Stimulated activated CD4-positive, alpha-beta T cell treated with anti-CD3 and anti-CD28 coated beads, Interleukin-15, amount 100 ng/mL, for 1 hour (primary cell): ENCODE data around the gene PRSS1.
"Not testable (repeated sequence)": the region's sequence is repeated elsewhere in the genome, so short reads cannot be mapped to it uniquely, and the experiment has no call there.

Experiments used
- DNase-seq, 2 donors: peaks; one replicate each; pipeline ENCODE4 v3.0.0-alpha.2; 2020; ENCODE audit warnings: low read depth in 1 of 2, low spot score in 1 of 2

The PRSS1 gene

DNA sequence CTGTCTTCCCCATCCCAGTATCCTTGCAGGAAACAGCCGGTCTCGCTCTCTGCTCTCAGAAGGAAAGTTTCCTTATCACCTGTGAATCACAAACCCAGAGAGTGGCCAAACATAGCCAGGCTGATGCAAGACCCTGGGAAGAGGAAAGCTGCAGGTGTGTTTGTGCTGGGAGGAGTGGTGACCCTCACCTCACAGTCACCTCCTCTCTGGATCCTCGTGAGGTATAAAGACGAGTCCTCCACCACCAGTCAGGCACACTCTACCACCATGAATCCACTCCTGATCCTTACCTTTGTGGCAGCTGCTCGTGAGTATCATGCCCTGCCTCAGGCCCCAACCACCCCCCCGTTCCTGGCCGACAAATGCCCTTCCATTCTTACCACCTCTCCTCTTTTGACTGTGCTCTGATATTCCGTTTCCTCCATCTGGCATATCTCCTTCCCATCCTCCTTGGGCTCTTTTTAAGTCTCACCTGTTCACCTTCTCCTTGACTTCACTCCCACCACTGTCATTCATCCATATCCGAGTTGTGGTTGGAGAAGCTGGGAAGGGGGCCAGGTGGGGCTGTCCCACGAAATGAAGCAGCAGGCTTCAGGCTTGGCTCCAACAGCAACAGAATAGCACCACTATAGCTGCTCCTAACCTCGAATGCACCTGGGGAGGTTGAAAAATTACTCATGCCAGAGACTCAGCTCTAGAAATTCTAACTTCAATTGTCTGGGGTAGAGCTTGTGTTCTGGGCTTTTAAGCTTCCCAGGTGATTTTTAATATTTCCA lies at the start of gene PRSS1:
PRSS1 (plus strand) TSS at position 255 of the 776 bp plus-strand sequence; CDS start at position 268, 13 bp downstream.
- DNase-seq: no peak

DNA sequence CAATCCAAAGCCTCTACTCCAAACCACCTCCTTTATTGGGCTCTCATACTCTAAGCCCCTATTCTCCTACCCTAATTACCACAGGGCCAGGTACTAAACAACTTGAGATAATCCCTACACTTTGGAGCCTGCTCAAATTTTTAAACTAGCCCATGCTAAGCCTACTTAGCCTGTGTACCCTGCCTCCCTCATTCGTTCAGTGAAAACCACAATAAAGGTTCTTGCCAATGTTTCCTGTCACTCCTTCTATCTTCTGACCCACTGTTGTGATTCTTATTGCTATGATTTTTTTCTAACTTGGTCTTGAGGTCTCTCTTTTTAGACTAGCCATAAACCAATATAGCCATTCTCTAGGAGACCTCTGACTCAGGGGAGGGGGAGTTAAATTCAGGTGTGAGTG lies 48.3 kb upstream of the PRSS1 start:
- DNase-seq: not testable (repeated sequence)

DNA sequence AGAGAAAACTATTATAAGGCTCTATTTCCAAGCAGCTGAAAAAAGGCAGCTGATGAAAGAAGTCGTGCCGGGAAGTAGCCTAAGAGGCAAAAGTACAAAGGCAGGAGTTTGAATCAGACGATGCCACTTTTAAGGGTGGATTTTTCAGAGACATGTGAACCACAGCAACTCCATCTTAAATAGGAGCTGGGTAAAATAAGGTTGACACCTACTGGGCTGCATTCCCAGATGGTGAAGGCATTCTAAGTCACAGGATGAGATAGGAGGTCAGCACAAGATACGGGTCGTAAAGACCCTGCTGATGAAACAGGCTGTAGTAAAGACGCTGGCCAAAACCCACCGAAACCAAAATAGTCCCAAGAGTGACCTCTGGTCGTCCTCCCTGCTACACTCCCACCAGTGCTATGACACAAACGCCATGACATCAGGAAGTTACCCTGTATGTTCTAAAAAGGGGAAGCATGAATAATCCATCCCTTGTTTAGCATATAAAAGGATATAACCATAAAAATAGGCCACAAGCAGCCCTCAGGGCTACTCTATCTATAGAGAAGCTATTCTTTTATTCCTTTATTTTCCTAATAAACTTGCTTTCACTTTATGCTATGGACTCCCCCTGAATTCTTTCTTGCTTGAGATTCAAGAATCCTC lies 45.5 kb upstream of the PRSS1 start:
- no peak for DNase-seq

DNA sequence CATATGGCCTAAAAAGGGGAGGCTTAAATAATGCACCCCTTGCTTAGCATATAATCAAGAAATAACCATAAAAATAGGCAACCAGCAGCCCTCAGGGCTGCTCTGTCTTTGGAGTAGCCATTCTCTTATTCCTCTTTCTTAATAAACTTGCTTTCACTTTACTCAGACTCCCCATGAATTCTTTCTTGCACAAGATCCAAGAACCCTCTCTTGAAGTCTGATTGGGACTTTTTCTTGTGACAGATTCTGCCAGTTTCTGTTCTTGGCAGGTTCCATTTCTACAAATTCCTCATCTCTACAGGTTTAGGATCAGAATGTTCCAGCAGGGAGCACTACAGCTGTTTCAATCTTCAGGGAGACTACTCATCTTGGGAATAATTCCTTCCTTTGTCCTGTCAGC lies 40.5 kb upstream of the PRSS1 start:
- not testable (repeated sequence) for DNase-seq

DNA sequence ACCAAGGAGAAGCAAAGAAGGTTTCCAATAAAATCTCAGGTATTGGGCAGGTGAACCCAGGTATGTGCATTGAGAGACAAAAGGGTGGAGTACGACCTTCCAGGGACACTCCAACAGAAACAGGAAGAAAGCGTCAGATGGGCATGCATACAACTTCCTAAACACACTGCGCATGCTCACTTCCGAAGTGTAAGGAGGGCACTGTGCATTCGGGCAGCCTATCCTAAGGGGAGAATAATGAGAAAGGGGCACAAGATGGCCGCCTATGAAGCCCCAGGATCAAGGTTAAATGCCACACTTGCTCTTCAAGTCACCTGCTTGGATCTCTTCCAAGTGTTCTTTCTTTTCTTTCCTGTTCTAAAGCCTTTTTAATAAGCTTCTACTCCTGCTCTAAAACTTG lies 39.4 kb upstream of the PRSS1 start:
- DNase-seq: no peak

DNA sequence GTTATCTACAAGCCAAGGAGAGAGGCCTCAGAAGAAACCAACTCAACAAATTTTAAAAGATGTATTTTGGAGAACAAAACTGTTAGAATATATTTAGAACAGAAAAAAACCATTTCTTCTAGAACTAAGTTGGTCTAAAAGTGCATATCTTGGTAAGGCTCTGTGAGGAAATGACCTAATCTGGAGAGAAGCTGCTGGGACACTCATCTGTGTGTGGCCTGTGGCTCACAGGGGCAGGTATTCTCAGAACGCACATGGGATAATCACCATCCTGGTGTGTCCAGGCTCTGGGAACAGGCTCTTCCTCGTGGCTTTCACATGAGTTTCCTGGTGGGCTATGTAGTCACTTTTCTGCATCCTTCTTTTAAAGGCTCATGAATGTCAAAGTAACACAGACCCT lies 38.1 kb upstream of the PRSS1 start:
- DNase-seq: no peak

DNA sequence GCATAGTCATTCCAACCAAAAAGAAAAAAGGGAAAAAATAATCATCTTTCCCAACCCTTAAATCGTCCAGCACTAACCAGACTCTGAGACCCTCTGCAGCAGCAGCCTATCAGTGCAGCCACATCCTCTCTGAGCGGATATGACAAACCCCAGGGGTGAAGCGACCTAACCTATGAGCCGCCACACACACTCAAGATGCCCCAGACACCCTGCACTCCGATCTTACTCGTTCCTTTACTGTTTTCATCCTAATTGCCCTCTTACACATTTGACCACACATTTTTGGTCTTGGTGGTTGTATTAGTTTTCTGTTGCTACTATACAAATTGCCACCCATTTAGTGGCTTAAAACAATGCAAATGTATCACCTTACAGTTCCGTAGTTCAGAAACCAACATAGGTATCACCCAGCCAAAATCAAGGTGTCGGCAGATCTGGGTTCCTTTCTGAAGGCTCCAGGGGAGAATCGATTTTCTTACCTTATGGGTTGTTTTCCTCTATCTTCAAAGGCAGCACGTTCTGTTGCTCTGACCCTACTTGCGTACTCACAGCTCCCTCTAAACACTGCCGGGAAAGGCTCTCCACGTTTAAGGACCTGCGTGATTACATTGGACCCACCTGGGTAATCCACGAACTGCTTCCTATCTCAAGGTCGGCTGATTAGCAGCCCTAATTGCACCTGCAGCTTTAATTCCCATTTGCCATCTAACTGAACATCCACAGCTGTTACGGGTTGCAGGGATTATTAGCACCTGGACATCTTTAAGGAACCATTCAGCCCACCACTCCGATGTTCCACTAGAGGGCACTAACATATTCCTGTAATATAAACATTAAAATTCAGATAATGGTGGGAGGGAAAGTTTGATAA lies 37.3 kb upstream of the PRSS1 start:
- no peak for DNase-seq

DNA sequence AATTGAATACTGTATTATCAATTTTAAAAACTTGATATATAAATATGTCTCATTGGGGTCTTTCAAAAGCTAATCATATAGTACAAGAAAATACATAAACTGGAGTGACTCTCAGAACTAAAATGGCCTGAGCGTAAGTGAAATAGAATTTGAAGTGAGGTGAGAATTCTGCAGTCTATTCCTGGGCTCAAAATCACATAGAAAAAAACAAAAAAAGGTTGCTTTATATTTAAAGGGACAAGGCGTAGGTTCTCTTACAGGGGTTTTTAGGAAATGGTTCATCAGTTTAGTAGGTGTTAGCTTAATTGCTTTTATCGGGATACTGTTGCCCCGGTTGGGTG lies 36.7 kb upstream of the PRSS1 start:
- DNase-seq: no peak

DNA sequence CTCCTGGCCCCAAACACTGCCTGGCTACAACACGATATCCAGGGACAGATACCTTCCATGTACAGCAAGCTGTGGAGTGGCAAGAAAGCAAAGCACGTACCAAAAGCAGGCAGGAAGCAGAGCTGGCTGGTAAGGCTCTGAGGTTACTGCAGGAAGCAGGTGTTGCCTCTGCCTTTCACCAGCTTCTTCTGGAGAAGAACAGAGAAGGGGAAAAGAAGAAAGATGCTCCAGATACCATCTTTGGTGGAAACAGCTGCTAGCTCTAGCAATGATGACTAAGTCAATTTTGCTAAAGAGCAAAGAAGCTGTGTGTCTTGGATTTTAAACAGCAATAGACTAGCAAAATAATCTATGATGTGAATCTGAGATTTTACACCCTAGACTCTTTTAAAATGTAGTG lies 34.9 kb upstream of the PRSS1 start:
- no peak for DNase-seq

DNA sequence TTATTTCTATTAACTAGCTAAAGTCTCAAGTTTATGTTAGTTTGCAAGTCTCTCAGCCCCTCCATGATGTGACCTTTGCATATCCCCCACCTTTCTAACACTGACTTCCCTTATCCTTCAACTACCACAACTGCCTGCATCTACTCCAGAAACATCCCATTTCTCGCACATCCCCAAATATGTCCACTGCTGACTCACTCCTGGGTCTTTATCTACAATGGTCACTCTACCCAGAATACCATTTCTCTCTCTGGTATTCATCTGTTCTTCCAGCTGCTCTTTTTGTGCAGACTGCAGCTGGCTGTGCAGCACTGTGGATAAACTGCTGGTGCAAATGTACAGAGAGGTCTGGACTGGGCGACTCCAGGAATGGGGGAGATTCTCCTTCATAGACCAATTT lies 32.7 kb upstream of the PRSS1 start:
- DNase-seq: no peak

DNA sequence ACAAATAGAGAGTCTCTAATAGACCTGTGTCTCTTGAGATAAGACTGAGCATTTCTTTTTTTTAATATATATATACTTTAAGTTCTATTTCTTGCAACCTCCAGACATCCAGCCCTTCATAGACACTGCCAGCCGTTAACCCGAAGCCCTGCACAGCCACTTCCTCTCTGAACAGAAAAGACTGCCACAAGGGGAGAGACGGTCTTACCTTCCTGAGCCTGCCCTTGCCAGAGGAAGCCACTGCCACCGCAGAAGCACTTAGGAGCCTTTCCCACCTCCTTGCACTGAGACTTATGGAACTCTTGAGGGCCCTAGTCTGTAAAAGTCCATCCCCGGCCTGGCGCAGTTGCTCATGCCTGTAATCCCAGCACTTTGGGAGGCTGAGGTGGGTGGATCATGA lies 31.8 kb upstream of the PRSS1 start:
- DNase-seq: peak in 1 of 2 donors; percentile 15

DNA sequence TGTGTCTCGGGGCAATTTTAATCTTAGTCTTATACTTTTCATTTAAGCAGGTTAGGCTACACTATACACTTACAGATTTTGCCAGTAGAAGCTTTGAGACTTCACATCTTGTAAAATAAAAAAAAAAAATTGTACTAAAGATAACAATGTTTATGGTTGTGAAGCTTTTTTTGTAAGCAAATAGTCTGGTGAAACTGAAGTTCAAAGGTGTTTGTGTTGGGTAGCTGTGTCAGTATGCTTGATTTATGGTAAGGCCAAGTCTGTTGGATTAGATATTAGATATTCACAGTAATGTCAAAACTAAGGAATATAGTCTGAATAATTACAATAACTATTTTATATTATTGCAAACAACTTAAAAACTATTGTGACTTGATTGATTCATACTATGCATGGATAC lies 31.0 kb upstream of the PRSS1 start:
- DNase-seq: no peak

DNA sequence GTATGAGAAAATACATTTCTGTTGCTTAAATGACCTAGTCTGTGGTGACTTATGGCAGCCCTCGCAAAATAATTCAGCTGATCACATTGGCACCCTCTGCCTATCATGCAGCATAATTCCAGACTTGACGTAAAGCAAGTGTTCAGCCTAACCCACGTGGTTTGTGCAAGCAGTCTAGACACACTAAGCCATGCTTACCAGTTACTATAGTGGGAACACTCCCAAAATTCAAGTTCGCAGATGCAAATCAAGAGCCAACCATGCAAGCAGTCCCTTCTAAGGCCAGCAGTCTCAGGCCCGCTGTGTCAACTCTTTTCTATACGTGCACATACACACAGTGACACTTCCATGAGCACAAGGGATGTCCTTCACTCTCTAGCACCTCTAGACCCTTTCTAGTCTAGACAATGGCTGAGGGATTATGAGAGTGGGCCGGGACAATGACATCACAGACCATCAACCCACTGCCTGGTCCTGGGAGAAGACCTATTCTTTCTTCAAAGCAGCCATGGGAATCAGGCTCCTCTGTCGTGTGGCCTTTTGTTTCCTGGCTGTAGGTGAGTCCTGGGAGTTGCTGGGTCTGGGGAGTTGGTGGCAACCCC lies 29.0 kb upstream of the PRSS1 start:
- no peak for DNase-seq

DNA sequence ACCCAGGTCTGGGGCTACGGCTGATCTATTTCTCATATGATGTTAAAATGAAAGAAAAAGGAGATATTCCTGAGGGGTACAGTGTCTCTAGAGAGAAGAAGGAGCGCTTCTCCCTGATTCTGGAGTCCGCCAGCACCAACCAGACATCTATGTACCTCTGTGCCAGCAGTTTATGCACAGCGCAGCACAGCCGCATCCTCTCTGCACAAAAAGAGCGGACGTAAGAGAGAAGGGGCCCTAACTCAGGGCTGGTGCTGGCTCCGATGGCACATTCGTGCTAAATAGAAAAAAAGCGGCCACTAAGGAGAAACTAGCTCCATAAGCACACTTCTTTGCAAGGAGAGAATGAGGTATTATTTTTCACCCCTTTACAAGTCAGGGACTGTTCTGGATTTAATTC lies 28.3 kb upstream of the PRSS1 start:
- no peak for DNase-seq

DNA sequence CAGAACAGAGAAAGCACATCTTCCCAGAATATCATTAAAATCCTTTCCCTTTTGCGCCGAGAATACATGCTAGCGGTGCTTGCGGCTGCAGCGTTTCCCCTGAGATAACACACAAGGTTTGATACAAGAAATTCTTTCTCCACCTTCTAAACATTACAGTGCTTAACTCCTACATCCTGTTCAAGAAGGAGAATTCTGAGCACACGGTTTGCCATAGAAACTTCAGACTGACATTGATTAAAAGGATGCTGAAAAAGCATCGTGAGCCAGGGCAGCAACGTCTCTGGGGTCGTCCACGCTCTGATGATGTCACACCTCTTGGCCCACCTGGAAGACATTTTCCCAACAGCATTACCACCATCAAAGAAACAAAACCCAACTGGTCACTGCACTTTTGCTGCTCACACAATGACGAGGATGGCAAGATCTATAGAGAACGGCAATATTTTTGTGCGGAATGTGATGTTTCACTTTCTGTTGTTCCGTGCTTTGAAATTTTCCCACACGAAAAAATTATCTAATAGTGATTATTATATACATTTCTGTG lies 27.0 kb upstream of the PRSS1 start:
- DNase-seq: no peak

DNA sequence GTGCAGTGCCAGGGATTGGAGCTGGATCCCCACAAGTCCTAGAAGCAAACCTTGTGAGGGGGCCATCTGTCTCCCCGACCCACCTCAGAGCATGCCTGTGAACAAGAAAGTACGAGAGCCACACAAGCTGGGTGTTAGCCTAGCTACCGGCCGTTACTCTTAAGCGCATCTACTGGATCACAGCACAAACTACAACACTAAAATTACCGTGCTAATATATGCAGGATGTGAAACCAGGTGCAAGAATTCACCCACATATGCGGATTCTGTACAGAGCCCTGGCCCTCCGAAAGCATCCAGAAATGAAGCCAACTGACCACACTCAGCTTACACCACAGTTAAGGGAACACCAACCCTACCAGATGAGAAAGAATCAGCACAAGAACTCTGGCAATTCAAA lies 16.0 kb upstream of the PRSS1 start:
- no peak for DNase-seq

DNA sequence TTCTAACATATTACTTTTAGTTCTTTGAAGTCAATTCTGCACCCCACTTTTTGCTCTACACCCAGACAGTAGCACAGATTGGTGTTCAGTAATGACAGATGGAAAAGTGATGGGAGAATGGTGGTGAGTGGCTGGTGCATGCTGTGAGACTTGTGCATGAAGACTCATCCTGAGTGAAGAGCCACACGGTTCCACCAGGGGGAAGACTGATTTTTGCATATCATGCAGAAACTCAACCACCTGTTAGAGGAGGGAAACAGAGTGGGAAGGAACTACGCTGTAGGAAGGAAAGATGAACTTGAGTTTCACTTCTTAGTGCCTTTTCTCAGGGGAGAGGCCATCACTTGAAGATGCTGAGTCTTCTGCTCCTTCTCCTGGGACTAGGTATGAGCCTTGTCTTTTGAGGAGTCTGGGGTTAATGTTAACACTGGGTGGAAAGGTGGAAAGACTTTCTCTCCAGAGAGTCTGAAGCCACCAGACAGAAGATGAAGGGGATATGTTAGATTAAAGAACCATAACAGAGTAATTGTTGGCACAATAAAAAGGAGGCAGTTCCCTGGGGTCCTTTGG lies 9.3 kb upstream of the PRSS1 start:
- DNase-seq: no peak

DNA sequence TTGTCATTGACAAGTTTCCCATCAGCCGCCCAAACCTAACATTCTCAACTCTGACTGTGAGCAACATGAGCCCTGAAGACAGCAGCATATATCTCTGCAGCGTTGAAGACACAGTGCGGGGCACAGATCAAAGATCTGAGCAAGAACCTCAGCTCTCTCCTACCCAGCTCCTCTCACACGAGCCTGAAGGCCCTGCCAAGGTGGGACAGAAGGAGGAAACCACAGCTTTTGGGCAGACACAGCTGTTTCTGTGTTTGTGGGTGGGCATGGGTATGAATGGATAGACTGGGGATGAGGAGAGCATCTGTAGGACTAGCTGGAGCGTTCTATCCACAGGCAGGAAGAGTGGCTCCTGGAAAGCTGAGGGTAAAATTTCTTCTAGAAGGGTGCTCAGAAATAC lies 8.5 kb upstream of the PRSS1 start:
- DNase-seq: no peak

DNA sequence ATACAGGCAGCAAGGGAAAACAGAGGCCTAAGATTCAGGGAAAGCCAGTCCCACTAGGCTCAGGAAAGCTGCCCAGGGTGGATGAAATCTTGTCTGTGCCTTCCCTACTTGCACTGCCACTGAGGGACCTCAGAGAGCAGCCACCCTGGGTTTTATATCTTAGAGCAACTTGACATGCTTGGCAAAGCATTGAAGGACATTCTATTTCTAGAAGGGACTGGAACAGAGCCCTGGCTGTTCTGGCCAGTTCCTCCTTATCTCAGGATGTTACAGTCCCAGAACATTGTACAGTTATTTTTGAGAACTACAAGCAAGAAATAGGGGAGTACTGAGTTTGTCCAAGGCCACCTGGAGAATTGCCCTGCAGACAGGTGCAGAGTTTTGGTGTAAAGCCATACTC lies 7.3 kb upstream of the PRSS1 start:
- DNase-seq: not testable (repeated sequence)

DNA sequence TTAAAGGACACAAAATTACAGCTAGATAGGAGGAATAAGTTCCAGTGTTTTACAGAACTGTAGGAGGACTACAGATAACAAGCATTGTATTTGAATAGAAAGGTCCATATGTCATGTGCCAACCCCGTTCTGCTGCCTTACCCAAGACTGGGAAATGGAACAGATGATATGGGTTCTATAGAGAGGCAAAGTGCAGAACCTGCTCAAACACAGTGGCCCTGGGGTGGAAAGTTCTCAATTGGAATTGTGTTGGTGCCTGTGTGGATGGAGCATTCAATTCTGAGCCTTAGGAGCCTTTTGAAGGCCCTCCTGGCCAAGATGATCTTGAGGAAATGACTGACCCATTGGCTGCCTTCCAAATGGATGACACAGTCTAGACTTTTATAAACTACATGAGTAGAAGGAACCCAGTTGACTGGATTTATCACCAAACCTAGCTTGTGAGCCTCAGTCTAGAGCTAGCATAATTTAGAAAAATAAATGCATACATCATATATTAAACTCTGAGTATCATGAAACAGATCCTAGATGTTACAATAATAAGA lies 4.1 kb upstream of the PRSS1 start:
- DNase-seq: no peak

DNA sequence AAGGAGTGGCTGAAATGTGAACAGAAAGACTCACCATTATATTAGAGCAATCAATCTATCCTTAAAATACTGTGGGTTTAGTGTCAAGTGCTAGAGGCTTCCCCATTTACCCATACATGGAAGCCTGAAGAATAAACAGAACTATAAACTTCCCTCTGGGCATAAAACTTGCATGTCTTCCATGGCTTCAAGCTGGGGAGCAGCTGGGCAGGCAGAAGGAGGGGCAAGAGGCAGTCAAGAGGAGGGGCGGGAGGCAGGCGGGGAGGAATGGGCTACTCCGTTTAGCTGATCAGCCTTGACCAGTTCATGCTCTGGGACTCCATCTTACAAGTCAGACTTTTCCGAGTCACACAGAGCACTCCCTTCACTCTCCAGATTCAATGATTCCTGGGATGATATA lies 3.5 kb upstream of the PRSS1 start:
- DNase-seq: no peak
